ENCODE data around the gene PAQR3.

Gene PAQR3

GRCh38 chr4:78936989-78937388, 2.2 kb downstream of the PAQR3 start:
- Histone ChIP-seq H2AFZ (ENCODE audit: low read depth, low read length) (no peak overlapping the region), H3K4me2 (ENCODE audit: insufficient read depth, low read length) (peak overlapping the region; percentile 87), H3K79me2 (ENCODE audit: insufficient read depth, low read length) (peaks cover 29% of the 10 kb centered on the region), H4K20me1 (ENCODE audit: insufficient read depth, low read length) (no peaks in the 10 kb centered on the region), H3K4me3 (ENCODE audit: low read depth in 1 of 2, low read length in 2 of 2) (peak overlapping the region in 1 of 2 experiments; percentile 26; a peak in 2 of 4 replicates), H3K9ac (ENCODE audit: low read depth, low read length) (no peak overlapping the region), H3K27ac (ENCODE audit: low read length) (no peak overlapping the region), H3K36me3 (ENCODE audit: insufficient read depth, low read length) (peaks cover 24% of the 10 kb centered on the region), H3K27me3 (ENCODE audit: insufficient read depth, low read length, poor library complexity) (no peaks in the 10 kb centered on the region), H3K9me3 (ENCODE audit: insufficient read depth, low read length, severe bottlenecking) (no peaks in the 10 kb centered on the region), H3K4me1 (ENCODE audit: insufficient read depth, low read length) (peaks cover 46% of the 10 kb centered on the region)
- ATAC-seq (ENCODE audit: insufficient read depth, low read depth) (no peak), DNase-seq (no peak)
- no peak for TF ChIP-seq EZH2 (IDR thresholded peaks at IDR 0.05; ENCODE audit: borderline replicate concordance, low read depth, low read length, severe bottlenecking)
- TF ChIP-seq, protein P1, sequence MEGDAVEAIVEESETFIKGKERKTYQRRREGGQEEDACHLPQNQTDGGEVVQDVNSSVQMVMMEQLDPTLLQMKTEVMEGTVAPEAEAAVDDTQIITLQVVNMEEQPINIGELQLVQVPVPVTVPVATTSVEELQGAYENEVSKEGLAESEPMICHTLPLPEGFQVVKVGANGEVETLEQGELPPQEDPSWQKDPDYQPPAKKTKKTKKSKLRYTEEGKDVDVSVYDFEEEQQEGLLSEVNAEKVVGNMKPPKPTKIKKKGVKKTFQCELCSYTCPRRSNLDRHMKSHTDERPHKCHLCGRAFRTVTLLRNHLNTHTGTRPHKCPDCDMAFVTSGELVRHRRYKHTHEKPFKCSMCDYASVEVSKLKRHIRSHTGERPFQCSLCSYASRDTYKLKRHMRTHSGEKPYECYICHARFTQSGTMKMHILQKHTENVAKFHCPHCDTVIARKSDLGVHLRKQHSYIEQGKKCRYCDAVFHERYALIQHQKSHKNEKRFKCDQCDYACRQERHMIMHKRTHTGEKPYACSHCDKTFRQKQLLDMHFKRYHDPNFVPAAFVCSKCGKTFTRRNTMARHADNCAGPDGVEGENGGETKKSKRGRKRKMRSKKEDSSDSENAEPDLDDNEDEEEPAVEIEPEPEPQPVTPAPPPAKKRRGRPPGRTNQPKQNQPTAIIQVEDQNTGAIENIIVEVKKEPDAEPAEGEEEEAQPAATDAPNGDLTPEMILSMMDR (IDR thresholded peaks at IDR 0.05; ENCODE audit: borderline replicate concordance, extremely low read depth, low read length, poor library complexity, severe bottlenecking) = no peak

DNA sequence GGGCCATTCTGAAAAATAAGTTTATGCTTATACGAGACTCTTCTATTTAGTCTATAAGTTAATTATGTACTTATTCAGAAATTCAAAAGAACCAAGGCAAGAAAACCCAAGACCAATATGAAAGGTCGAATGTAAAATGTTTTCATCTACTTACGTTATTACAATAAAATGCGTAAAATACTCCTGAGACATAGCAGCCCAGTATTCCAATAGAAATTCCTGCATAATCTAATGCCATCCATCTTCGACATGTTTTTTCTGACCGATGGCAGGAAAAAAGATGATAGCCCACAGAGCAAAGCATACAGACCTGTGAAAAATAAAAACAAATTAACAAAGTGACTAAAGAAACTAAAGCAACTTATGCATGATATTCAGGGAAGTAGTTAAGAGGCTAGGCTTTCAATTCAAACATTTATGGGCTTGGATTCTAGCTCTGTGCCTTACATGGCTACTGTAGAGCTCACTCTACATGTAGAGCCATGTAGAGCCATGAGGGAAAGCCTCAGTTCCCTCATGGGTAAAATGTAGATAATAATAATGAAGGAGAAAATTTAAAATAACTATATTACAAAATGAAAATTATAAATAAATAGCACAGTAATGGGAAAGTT, 9.1 kb downstream of the PAQR3 start:
- Histone ChIP-seq H2AFZ (ENCODE audit: low read depth, low read length) (no peak overlapping the region), H3K4me3 (ENCODE audit: low read depth in 1 of 2, low read length in 2 of 2) (no peak overlapping the region), H3K4me1 (ENCODE audit: insufficient read depth, low read length) (no peaks in the 10 kb centered on the region), H3K79me2 (ENCODE audit: insufficient read depth, low read length) (peaks cover 4% of the 10 kb centered on the region; the same call in 1 of the 2 replicates), H4K20me1 (ENCODE audit: insufficient read depth, low read length) (no peaks in the 10 kb centered on the region), H3K36me3 (ENCODE audit: insufficient read depth, low read length) (peaks cover 66% of the 10 kb centered on the region), H3K4me2 (ENCODE audit: insufficient read depth, low read length) (no peak overlapping the region), H3K27ac (ENCODE audit: low read length) (no peak overlapping the region), H3K9ac (ENCODE audit: low read depth, low read length) (no peak overlapping the region), H3K27me3 (ENCODE audit: insufficient read depth, low read length, poor library complexity) (no peaks in the 10 kb centered on the region), H3K9me3 (ENCODE audit: insufficient read depth, low read length, severe bottlenecking) (no peaks in the 10 kb centered on the region)
- ATAC-seq (ENCODE audit: insufficient read depth, low read depth) (no peak), DNase-seq (no peak)
- TF ChIP-seq EZH2 (IDR thresholded peaks at IDR 0.05; ENCODE audit: borderline replicate concordance, low read depth, low read length, severe bottlenecking) = no peak
- TF ChIP-seq, protein P1 (IDR thresholded peaks at IDR 0.05; ENCODE audit: borderline replicate concordance, extremely low read depth, low read length, poor library complexity, severe bottlenecking) = no peak

DNA sequence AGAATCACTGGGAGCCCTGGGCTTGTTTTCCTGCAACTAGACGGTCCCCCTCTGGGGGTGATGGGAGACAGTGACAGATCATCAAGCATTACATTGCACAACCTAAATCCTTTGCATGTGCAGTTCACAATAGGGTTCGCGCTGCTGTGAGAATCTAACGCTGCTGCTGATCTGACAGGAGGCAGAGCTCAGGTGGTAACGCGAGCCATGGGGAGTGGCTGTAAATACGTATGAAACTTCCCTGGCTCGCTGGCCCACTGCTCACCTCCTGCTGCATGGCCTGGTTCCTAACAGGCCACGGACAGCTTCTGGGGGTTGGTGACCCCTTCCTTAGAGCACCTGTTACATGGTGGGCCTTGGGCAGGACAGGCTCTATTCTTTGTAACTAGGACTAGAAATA, 10.4 kb downstream of the PAQR3 start:
- H3K4me2 ChIP-seq (ENCODE audit: insufficient read depth, low read length) = no peak overlapping the region
- H3K9me3 ChIP-seq (ENCODE audit: insufficient read depth, low read length, severe bottlenecking) = no peaks in the 10 kb centered on the region
- no peak overlapping the region for H3K27ac ChIP-seq (ENCODE audit: low read length)
- DNase-seq (no peak), ATAC-seq (ENCODE audit: insufficient read depth, low read depth) (no peak)
- no peak overlapping the region for H2AFZ ChIP-seq (ENCODE audit: low read depth, low read length)
- H3K79me2 ChIP-seq (ENCODE audit: insufficient read depth, low read length) = peaks cover 4% of the 10 kb centered on the region; the same call in 1 of the 2 replicates
- H3K4me3 ChIP-seq (ENCODE audit: low read depth in 1 of 2, low read length in 2 of 2) = no peak overlapping the region
- no peak overlapping the region for H3K9ac ChIP-seq (ENCODE audit: low read depth, low read length)
- TF ChIP-seq, protein P1 (IDR thresholded peaks at IDR 0.05; ENCODE audit: borderline replicate concordance, extremely low read depth, low read length, poor library complexity, severe bottlenecking) = no peak
- no peak for TF ChIP-seq EZH2 (IDR thresholded peaks at IDR 0.05; ENCODE audit: borderline replicate concordance, low read depth, low read length, severe bottlenecking)
- H3K4me1 ChIP-seq (ENCODE audit: insufficient read depth, low read length) = no peaks in the 10 kb centered on the region
- peaks cover 72% of the 10 kb centered on the region for H3K36me3 ChIP-seq (ENCODE audit: insufficient read depth, low read length)
- no peaks in the 10 kb centered on the region for H3K27me3 ChIP-seq (ENCODE audit: insufficient read depth, low read length, poor library complexity)
- no peaks in the 10 kb centered on the region for H4K20me1 ChIP-seq (ENCODE audit: insufficient read depth, low read length)
